Dermis blood vessel endothelial cell (primary cell): Measurements from ENCODE around the gene PTPA. TPM values are rescaled to one million over a fixed set of nuclear protein-coding genes. Genes with fewer than 3 reads are reported as not detected.

Experiments used
- DNase-seq: peaks from one replicate; pipeline ENCODE4 v3.0.0; 2010
- total RNA-seq: library from RNA; depleted of rRNA; stranded (reverse); fragments of >200 nt; gene quantifications from 2 replicates; pipeline ENCODE4 v1.2.3, GENCODE V29; 2014

Gene PTPA
- total RNA-seq, 1 donor from 2014 or later = 80.0 TPM

DNA sequence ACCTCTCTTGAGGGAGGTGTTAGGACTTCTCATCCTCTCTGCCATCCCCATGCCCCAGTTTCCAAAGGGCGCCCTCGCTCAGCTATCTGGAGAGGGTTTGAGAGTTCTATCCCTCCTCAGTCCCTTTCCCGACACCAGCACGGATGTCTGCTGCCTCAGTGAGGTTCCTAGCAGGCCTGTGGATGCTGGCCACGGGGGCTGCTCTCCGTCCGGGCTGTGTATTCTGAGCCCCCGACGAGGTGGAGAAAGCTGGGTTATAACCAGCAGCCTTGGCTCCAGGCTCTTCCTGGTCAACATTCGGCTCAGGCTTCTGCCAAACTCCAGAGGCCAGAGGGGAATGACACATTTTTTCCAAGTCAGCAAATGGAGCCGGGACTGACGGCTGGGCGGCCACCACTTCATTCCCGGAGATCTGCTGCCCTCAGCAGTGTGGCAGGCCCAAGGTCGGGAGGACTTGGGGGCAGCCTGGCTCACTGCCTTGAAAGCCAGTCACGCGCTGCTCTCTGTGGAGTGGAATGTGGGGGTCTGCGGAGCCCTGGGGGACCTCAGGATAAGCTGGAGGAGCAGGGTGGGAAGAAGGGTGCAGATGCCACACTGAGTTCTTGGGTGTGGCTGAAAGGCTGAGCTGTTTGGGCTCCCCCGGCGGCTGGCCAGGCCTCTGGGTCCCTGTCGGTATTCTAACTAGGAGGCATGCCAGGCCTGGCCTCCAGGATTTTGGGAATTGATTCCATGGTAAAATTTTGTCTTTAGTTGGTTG, 27.4 kb downstream of the PTPA start:
- peak; percentile 74 for DNase-seq

DNA sequence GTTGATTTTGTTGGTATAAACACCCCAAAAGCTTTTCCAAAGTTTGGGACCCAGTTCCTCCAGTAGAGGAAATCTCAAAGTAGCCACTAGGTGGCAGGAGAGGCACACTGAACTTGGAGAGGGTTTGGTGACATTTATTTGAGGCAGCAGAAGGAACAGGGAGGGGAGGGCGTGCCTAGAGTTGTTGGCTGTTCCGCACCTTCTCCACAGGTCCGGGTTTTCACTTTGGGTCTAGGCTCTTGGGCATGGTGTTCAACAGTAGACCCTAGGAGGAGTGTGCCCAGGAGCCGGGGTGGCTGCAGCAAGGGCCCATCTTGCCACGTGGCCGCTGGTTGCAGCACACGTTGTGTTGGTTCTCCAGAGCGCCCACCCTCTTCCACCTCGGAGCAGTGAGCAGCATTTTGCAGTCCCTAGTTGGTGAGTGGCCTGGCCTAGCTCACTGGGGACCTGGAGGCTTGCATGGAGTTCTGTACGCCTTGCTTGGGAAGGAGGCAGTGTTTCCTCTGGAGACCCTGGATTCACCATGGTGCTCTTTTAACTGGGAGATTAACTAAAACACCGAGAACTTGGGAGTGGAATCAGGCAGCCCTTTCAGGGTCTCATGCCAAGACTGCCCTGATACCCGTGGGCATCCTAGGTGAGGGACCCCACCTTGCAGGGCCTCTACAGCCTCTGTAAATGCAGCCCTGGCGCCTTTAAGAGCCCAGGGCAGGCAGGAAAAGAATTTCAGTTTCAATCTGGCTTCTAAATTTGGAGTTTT, 28.2 kb downstream of the PTPA start:
- DNase-seq = peak; percentile 92

DNA sequence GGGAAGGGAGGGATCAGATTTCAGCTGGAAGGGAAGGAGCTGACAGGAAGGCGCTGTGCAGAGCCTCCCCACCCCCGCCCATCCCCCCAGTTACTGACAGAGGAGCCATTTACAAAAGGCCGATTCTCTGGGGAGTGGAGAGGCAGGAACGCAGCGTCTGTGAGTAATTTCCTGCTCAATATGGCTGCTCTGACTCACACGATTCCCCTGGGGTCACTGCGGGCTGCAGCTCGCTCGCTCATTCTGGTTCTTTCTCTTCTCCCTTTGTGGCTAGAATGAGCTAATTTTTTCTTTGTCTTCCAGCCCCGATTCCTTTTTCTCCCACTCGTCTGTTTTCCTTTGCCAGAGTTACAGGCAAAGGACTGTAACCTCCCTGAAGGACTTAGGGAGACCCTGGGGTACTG, 28.8 kb downstream of the PTPA start:
- peak; percentile 100 for DNase-seq

DNA sequence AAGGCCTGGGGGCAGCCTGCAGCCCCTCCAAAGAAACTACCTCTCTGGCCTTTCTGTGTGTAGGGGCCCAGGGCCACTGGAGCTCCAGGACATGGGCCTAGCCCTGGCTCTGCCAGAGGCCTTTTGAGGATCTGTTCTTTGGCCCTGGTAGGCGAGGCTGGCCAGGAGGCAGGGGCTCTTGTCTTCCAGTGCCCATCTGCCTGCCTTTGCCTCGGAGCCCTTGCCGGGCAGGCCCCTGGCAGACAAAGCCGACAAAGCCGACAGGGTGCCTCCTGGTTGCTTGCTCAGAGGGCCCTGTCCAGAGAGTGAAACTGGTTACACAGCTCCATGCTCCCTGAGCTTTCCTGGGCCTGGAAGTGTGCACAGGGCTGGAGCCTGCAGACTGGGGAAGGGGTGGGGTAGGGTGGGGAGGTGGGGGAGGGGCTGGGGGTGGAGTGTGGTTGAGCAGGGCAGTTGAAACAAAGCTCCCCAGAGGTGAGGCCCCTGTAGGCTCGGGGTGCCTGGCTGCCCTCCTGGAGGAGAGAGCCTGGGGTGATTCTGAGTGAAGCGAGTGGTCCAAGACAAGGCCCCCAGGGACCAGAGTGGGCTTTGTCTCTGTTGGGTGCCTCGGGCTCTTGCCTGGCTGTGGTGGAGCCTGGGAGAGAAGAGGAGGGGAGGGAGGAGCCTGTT, 29.3 kb downstream of the PTPA start:
- DNase-seq = peak; percentile 55

DNA sequence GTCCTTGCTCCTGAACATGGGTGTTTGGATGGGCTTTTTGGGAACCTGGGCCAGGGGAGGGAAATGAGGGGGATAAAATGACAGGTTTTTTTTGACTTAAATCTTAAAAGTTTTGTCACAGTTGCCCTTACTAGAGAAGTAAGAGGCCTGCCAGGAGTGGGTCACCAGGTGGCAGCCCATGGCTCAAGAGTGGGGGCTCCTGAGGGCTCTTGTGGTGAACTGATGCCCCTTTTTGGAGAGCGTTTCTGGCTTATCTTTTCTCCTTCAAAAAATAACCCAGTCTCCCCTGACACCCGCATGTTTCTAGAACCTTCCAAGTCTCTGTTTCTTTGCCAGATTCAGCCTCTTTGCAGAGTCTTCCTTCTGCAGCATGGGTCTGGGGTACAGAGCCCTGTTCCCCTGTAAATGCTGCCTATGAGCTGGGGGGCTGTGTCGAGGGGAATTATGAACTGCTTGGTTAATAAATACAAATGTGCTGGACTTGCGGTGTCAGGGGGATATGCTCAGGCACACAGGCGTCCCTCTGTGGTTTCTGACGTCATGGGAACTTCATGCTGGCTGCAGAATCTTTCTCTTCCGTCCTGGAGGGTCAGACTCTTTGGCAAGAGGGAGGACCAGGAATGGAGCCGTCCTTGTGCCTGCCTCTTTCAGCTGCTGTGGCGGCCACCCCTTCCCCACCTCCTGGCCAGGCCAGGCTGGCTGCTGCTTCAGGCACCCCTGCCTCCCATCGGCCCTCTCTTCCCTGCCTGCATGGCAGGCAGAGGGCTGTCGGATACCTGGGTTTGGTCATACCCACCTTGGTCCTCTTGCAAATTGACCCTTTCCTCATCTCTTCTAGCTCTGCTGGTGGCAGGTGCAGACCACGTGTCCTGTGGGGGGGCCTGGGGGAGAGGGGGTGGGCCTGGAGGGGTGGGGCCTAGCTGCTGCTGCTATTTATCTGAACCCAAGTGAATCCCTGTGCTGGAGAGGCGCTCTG, 30.1 kb downstream of the PTPA start:
- peak; percentile 93 for DNase-seq

DNA sequence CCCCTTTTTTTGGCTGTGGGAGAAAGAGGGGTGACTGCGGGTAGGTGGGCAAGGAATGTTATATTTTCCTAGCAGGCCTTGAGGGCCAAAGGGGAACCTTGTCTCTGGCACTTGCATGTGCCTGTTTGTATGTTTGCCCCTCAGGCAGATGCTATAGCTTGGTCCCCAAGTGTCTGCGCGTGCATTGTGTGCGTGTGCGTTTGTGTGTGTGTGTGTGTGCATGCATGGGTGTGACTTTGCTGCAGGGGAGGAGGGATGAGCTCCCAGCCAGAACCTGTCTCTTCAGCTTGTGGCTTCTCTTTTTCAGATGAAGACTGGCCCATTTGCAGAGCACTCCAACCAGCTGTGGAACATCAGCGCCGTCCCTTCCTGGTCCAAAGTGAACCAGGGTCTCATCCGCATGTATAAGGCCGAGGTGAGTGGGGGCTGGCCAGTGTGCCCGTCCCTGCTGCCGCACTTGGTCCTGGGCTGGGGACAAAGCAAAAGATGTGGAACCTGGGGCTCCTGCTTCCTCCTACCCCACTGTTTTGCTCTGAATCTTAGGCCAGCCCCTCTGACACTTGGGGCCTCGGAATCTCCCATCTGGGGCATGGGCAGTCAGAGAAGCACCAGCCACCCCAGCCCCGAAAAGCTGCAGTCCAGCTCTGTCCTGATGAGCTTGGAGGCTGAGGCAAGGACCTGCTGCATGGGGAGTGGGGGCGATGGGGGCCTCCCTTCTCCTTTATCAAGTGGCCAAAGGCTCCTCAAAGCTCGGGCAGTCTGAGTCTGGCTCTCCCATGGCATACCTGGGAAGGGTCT, 31.1 kb downstream of the PTPA start:
- no peak for DNase-seq

DNA sequence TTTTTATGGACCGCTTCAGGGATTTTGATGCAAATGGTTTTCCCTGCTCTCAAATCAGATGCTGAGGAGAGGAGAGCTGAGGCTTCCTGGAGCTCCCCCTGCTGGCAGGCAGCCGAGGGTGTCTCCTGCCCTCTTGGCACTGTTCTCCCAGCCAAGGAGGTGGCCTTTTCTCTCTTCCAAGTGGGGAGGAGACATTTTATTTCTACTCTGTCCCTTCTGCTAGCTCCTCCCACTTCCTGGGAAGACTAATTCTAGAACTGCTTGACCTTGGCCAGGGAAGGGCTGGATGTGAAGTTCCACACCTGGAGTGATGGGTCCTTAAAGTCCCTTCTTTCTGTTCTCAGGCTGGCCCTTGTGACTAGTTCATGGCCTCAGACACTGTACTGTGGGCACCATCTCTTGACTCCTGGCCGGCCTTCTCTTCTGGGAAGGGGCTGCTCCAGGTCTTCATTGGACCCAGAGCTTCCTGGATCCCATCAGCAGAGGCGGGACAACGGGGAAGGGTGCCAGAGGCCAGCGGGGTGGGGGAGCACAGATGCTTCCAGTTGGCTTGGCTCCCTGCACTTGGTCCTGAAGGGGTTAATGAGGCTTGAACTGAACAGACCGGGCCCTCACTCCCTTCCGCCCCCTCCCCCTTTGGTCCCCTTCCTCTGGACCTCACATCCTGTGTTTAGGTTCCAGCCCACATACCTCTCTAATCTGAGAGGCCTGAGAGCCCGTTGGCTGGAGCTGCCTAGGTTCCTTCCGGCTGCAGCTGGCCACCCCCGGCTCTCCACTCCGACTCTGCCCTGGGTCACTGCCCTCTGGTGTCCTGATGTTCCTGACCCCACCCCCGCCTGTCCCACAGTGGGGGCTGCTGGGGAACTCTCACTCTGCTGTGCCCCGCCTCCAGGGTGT, 32.1 kb downstream of the PTPA start:
- DNase-seq = peak; percentile 96

DNA sequence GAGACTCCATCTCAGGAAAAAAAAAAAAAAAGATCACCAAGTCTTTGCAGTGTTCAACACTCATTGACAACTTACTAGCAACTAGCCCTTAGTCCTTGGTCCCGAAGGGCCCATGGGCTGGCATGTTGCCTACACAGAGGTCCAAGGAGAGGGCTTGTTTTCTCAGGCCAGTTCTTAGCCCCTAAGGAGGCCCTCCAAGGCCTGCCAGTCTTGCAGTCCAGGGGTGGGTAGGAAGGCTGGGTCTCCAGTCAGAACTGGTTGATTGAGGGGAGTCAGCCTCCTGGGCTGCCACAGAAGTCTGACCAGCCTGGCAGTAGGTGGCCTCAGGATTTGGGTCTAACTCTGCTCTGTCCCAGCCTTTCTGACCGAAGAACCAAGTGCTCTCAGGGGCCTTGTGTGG, 34.1 kb downstream of the PTPA start:
- no peak for DNase-seq

DNA sequence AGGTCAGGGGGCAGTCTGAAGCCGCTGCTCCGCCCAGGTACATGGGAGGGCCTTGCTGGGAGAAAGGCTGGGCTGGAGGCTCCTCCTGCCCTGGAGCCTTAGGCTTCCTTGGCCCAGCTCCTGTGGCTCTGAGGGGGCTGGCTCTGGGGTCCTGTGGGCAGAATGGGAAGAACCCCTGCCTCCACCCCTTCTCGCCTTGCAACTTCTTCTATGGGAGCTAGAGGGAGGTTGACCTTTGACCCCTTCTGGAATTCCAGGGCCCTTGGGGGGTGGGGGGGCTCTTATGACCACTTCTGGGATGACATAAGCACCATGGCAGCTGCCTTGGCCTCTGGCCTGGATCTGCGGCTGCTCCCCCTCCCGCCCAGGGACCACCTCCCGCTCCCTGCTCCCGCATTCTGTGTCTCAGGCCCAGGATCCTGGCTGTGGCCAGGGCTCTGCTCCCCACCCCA, 34.7 kb downstream of the PTPA start:
- DNase-seq = peak; percentile 39

DNA sequence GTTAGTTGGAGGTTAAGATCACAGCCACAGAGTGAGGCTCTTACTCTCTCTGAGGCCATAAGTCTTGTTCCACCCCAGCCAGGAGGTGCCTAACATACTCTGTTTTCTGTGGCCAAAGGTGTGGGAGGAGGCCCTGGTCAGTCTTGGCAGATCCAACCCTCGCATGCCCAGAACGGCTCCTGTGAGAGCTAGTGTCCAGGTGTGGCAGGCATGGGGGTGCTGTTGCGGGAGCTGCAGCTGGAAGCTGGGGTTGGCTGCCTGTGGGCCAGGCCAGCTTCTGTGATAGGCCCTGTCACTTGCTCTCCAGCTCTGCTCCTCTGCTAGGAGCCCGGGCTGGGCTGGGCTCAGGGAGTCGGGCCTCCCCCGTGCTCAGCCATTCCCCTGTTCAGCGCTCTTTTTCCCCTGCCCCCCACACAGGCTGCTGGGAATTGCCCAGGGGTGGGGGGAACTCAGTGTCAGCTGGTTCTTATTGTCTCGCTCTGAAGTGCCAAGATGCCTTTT, 35.3 kb downstream of the PTPA start:
- no peak for DNase-seq

DNA sequence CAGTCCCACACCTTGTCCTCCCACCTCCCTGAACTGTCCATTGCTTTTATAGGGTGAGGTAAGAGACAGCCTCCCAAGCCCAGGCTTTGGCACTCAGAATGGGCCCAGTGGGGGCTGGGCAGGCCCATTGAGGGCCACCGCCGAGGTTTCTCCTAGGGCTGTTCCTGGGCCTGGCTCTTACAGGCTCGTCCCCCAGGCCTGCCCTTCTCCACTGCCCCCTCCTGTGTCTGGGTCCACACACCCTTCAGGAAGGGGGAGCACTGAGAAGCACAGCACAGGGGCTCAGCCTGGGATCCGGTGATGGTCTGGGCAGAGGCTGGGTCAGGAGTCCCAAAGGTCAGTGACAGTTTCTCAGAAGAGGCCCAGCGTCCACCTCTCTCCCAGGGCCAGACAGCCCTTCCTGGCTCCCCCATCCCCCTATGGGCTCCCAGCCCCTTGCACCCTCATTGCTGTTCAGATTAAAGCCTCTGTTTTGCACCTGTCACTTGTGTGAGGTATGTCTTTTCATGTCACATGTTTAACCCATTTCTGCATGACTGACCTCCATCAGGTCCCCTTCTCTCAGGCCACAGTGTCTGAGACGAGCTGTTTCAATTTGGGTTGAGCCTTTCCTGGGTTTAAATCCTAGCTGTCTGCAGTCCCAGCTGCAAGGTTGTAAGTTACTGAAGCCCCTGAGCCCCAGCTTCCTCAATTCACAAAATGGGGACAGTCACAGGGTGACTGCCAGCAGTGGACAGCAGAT, 37.4 kb downstream of the PTPA start:
- DNase-seq = no peak

DNA sequence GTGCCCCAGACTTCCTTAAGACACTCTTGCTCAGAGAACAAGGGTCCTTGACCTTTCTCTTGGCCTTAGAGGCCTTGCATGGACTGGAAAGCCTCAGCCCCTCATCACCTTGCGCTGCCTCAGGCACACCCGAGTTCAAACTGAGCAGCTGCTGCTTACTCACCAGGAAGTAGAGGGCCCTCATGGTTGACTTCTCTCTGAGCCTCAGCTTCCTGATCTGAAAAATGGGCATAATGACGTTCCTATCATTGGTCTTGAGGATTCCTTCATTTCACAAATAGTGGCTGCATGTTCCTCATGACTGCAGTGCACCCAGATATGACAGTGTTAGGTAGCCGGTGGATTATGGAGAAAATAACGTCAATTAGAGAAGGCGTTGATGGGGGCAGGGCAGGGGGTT, 38.2 kb downstream of the PTPA start:
- DNase-seq = no peak

DNA sequence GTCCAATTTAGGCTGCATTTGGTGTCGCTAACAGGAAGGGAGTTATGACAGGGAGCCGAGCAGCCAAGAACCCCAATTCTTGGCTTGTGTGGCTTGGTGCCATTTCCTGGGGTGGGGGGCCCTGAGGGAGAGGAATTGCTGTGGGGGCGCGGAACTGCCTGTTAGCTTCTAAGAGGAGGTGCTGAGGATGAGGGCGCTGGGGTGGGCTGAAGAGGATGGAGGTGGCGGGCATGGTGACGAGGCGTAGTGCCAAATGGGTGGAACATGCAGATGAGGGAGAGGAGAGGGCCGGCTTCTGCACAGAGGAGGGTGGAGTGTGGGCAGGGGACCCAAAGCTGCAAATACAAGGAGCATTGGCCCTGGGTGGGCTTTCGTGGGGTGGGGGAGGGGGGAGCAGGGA, 38.9 kb downstream of the PTPA start:
- DNase-seq = no peak

DNA sequence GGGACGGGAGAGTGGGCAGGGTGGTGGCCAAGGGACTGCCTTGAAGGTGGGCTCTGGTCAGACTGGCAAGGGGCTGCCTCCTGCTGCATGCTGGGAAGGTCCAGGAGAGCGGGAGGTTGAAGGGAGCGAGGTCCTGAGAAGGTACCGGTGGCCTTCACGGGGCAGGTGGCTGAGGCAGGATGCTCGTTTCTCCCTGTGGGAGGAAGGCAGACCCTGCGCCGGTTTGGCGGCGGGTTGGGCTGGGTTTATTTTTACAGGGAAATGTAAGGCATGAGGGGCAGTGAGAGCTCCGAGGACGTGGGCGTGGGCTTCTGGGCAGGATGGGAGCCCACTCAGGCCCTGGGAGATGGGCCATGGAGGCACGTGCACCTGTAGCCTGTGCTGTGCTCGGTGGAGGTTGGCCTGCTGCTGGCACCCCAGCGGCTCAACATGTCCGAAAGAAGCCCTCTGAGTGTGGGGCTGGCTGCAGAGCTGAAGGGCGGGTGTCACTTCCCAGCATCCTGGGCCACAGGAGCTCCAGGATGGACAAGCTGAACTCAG, 39.5 kb downstream of the PTPA start:
- DNase-seq = no peak

DNA sequence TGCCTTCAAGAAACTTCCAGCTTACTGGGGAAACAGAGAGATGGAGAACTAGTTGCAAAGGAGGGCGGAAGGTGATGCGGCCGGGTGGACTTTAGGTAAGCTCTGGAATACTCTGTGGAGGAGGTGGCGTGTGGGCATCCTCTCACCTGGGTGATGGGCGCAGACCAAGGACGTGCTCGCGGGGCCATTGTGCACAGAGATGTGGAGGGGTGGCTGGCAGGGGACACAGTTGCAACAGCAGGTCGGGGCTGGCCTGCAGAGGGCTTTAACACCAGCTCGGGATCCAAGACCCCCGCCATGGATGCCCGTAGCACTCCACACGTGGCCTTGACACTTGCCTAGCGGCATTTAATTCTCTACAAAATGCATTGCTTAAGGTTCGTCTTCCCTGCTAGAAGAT, 40.3 kb downstream of the PTPA start:
- DNase-seq = no peak

DNA sequence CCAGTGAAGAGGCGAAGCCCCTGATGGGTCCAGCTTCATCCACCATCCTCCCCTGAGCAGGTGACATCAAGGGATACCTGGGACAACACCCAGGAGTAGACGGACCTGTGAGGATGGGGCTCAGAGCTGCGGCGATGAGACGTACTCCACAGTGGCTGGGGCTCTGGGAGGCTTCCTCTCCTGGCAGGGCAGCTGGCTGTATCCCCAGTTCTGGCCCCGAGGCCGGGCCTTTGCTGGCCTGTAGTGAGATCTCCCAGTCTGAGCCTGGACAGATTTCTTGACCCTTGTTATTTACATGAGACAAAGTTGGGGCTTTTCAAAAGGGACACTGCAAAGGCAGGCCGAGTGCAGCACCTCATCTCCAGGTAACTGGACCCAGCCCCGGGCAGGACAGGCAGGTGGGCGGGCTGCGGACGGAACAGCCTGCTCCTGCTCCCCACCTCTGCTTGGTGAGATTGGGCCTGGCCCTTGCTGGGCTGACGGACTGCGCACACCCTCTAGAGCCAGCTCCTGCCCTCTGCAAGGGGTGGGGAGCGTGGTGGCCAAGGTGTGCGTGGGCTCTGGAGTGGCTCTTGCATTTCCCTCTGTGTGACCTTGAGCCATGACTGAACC, 43.8 kb downstream of the PTPA start:
- DNase-seq = no peak

DNA sequence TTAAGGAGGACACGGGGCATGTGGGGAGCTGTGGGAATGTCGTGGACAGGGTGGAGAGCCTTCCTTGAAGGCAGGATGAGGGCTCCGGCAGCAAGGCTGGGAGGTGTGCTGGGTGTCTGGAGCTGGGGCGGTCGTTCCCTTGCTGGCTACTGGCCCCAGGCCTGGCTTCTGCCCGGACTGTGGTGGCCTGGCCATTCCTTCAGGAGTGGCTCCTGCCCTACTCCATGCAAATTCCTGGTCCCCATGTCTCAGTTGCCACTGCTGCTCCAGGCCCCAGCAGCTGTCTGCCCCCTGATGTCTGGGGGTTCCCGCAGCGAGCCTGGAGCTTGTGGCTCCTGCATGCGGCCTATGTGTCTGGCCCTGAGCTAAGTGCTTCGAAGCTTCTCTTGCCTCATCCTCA, 44.9 kb downstream of the PTPA start:
- no peak for DNase-seq

DNA sequence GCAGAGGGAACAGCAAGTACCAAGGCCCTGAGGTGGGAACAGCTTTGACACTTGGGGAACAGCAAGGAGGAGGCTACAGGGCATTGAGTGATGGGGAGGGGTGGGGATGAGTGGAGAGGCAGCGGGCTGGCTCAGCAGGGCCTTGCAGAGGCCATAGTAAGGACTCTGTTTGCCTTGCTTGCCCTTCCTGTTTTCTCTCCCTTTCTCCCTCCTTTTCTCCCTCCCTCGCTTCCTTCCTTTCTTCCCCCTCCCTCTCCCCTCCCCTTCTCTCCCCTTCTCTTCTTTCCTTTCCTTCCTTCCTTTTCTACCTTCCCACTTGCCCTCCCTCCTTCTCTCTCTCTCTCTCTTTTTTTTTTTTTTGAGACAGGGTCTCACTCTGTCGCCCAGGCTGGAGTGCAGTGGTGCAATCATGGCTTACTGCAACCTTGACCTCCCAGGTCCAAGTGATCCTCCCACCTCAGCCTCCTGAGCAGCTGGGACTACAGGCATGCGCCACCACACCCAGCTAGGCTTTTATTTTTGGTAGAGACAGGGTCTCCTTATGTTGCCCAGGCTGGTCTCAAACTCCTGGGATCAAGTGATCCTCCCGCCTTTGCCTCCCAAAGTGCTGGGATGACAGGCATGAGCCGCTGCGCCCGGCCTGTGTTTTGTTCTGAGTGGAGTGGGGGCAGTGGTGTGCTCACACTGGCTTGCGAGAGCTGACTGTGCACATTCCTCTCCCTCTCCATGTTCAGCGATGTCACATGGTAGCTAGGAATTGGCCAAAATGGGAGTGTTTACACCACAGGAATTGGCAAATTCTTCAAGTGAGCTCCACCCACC, 49.7 kb downstream of the PTPA start:
- DNase-seq = no peak
